Muscle layer of colon (tissue), 2 donors: Measurements from ENCODE around the gene ZDHHC8.

ENCODE experiments used
- H3K27ac ChIP-seq: one replicate; pipeline ENCODE4 v1.7.0; 2013; ENCODE audit warnings: low read depth, mild to moderate bottlenecking, low read length, moderate library complexity
- H3K27me3 ChIP-seq, 2 donors: one replicate each; pipeline ENCODE4 v1.7.0; 2013; ENCODE audit warnings: low read length in 2 of 2, mild to moderate bottlenecking in 2 of 2; ENCODE audit not compliant: insufficient read depth in 2 of 2, control insufficient read depth in 1 of 2
- H3K36me3 ChIP-seq: one replicate; pipeline ENCODE4 v1.7.0; 2013; ENCODE audit warnings: mild to moderate bottlenecking, low read length; ENCODE audit not compliant: insufficient read depth
- H3K4me1 ChIP-seq: one replicate; pipeline ENCODE4 v1.7.0; 2013; ENCODE audit warnings: mild to moderate bottlenecking, low read length; ENCODE audit not compliant: insufficient read depth
- H3K4me3 ChIP-seq, 2 donors: one replicate each; pipeline ENCODE4 v1.7.0; 2013; ENCODE audit warnings: low read length in 2 of 2, low read depth in 1 of 2, mild to moderate bottlenecking in 1 of 2, moderate library complexity in 1 of 2
- H3K9ac ChIP-seq: one replicate; pipeline ENCODE4 v1.7.0; 2013; ENCODE audit warnings: low read length
- H3K9me3 ChIP-seq: one replicate; pipeline ENCODE4 v1.7.0; 2013; ENCODE audit warnings: mild to moderate bottlenecking, low read length
- donor health status: abdominal sarcoma.
- donor health status: Adenocarcinoma of cecum.

Gene ZDHHC8

DNA sequence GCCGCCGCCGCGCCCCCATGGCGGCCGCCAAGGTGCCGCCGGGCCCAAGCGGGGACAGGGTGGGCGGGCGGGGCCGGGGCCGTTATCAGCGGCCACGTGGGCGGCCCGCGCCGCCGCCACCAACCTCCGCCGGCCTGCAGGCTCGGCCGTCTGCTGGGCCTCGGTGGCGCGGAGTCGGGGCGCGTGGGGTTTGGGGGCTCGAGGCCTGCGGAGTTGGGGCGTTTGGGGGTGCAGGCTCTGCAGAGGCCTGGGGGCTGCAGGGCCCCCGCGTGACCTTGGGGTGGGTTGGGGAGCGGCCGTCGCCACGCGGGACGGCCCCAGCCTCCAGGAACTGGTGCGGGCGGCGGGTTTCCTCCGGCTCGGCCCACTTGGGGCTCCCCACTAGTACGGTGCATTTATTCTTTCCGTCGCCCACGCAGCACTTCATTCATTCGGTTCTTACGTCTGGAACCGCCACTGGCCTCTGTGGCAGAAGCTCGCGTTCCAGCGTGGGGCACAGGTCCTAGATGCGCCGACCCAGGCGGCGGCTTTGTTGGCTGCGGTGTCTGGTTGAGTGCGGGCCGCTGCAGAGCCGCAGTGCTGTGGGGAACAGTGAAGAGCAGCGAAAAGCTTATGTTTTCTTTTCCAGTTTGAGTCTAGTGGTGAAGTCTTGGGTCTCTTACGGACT lies 13.8 kb upstream of the ZDHHC8 start:
- peaks cover 23% of the 10 kb centered on the region for H3K4me1 ChIP-seq
- H3K9ac ChIP-seq = peak overlapping the region; percentile 76
- H3K4me3 ChIP-seq = peak overlapping the region; percentile 73 to 78
- H3K36me3 ChIP-seq = peaks cover 49% of the 10 kb centered on the region
- H3K27me3 ChIP-seq = no peaks in the 10 kb centered on the region
- H3K27ac ChIP-seq = peak overlapping the region; percentile 90
- H3K9me3 ChIP-seq = no peaks in the 10 kb centered on the region

DNA sequence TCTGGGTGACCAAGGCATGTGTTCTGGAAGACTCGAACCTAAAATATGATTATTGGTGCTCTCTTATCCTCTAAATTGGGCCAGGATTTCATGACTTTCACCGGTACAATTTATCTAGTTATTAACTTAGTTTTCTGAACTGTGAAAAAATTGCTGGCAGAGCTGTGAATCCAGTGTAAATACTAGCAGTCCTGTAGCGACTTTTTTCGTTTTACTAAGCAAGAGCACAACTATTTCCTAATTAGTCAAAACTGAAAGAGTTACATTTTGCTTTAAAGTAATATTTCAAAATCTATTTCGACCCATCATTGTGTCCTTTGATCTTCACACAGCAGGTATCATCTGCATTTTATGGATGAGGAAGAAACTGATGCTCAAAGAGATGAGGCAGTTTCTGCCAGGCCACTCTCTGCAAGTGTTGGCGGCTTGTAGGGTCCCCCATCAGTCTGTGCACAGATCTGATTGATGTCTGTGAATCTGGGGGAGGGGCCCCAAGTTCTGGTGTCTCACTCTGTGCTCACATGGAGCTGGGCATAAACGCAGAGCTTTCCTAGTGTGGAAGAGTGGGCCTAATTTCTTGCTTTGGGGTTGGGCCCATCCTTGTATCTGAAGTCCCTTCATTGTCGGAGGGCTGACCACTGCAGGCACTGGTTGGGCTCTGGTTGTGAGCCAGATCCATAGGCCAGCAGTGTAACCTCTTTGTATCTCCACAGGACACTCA lies 13.1 kb upstream of the ZDHHC8 start:
- Histone ChIP-seq H3K27ac (peak overlapping the region; percentile 66), H3K9me3 (no peaks in the 10 kb centered on the region), H3K4me1 (peaks cover 23% of the 10 kb centered on the region), H3K36me3 (peaks cover 42% of the 10 kb centered on the region), H3K27me3 (no peaks in the 10 kb centered on the region), H3K9ac (peak overlapping the region; percentile 76), H3K4me3 (peak overlapping the region; percentile 73 to 78)

DNA sequence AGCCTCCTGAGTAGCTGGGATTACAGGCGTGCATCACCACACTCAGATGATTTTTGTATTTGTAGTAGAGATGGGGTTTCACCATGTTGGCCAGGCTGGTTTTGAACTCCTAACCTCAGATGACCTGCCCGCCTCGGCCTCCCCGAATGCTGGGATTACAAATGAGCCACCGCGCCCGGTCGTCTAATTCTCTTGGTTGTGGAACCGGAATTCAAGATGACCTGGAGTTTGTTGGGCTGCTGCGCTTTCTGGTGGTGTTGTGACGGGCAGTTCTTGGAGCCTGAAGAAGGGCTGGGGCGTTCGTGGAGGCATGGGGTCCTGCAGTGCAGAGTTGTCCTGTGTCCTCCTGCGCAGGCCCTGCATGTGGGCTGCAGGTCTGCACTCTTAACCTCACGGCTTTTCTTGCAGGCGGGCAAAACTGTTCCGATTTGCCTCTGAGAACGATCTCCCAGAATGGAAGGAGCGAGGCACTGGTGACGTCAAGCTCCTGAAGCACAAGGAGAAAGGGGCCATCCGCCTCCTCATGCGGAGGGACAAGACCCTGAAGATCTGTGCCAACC lies 9.7 kb upstream of the ZDHHC8 start:
- Histone ChIP-seq H3K27ac (no peak overlapping the region), H3K4me1 (peaks cover 10% of the 10 kb centered on the region), H3K9me3 (no peaks in the 10 kb centered on the region), H3K9ac (no peak overlapping the region), H3K4me3 (no peak overlapping the region), H3K36me3 (peaks cover 45% of the 10 kb centered on the region), H3K27me3 (no peaks in the 10 kb centered on the region)

DNA sequence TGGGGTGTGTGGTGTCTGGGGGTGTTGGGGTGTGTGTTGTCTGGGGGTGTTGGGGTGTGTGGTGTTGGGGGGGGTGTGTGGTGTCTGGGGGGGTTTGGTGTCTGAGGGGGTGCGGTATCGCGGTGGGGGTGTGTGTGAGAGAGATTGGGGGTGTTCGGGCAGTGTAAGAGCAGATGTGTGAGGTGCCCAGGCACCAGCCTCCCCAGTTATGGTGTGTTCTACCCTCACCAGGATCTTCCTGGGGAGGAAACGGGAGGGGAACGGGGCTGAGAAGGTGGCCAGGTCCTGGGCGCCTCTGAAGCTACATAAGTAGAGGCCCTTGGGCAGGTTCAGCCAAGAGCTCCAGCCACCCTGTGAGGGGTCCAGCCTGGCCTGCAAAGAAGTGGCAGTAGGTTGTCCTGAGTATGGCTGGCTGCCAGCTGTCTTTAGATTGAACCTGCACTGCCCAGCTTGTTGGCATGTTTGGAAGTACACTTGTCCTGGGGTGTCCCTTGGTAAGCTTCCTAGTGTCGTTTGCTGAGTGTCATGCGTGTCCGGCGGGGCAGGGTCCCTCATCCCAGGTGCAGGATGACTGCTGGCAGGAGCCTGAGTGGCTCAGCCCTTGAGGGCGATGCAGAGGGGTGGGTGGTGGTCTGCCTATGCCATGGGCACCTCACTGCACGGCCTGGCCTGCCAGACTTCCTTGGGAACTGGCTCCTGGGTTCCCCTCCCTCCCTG lies 8.1 kb upstream of the ZDHHC8 start:
- H3K4me3 ChIP-seq = no peak overlapping the region
- no peaks in the 10 kb centered on the region for H3K9me3 ChIP-seq
- H3K9ac ChIP-seq = no peak overlapping the region
- H3K4me1 ChIP-seq = peaks cover 4% of the 10 kb centered on the region
- H3K36me3 ChIP-seq = peaks cover 51% of the 10 kb centered on the region
- no peak overlapping the region for H3K27ac ChIP-seq
- no peaks in the 10 kb centered on the region for H3K27me3 ChIP-seq

DNA sequence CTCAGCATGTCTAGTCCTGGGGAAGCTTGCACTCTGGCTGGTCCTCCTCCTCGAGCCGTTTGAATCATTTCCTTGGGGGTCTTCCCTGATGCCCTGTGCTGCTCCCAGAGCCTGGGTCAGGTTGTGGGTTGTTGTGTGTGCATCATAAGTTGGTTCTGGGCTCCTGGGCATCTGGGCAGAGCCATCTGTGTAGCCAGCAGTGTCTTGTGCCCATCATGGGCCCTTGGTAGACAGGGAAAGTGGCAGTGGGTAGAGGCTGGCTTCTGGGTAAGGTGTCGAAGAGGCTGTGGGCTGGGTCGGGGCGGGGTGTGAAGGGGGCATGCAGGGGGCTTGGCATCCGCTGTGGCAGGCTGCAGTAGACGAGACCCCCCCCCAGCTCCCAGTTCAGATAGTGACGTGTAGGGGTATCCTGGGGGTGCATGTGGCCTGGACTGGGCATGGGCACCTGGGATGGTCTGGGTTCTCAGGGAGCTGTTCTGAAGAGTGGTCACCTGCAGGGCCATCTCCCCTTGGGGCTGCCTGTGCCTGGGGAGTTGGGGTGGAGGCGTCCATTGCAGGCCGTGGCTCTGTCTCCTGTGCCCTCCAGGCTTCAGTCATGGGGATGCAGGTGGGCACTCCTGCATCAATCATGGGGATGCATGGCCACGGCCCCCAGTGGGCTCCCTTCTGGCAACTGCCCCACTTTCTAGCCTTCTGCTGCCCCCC lies 7.4 kb upstream of the ZDHHC8 start:
- H3K4me1 ChIP-seq = no peaks in the 10 kb centered on the region
- H3K9me3 ChIP-seq = no peaks in the 10 kb centered on the region
- no peaks in the 10 kb centered on the region for H3K27me3 ChIP-seq
- no peak overlapping the region for H3K9ac ChIP-seq
- H3K4me3 ChIP-seq = no peak overlapping the region
- H3K36me3 ChIP-seq = peaks cover 47% of the 10 kb centered on the region
- H3K27ac ChIP-seq = no peak overlapping the region

DNA sequence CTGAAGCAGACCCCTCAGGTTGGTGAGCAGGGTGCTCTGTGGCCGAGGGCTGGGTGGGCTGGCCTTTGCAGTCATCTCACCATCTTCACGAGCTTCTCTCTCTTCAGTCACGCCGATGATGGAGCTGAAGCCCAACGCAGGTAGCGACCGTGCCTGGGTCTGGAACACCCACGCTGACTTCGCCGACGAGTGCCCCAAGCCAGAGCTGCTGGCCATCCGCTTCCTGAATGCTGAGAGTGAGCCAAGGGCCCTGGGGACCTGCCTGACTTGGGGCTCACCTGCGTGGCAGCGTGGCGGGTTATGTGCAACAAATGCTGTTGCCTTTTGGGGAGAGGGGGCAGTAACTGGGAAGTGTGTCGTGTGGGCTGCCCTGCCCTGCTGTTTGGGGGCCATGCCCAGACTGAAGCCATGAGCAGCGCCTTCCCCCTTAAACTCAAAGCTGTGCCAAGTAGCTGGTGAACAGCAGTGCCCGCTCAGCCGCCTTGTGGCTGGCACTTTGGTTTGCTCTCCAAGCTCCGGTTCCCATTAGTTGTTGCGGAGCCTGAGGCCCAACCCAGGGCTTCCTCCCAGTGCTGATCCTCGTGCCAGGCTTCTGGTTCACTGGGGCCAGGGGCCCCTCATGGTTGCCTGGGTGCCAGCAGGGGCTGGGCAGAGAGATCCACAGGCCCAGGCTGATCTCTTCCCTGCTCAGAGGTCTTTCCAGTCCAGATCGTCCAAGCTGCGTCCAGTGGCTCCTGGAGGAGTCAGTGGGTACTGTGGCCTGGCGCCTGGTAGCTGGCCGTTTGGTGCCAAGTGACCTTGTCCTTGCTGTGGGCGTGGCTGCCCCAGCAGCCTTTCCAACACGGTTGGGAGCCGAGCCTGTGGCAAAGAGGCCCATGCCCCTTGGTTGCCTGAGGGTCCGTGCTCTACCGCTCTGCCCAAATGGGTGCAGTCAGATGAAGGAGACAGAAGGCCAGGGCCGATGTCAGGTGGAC lies 6.1 kb upstream of the ZDHHC8 start:
- Histone ChIP-seq H3K9ac (no peak overlapping the region), H3K36me3 (peaks cover 35% of the 10 kb centered on the region), H3K27ac (no peak overlapping the region), H3K4me1 (no peaks in the 10 kb centered on the region), H3K9me3 (no peaks in the 10 kb centered on the region), H3K4me3 (no peak overlapping the region), H3K27me3 (no peaks in the 10 kb centered on the region)

DNA sequence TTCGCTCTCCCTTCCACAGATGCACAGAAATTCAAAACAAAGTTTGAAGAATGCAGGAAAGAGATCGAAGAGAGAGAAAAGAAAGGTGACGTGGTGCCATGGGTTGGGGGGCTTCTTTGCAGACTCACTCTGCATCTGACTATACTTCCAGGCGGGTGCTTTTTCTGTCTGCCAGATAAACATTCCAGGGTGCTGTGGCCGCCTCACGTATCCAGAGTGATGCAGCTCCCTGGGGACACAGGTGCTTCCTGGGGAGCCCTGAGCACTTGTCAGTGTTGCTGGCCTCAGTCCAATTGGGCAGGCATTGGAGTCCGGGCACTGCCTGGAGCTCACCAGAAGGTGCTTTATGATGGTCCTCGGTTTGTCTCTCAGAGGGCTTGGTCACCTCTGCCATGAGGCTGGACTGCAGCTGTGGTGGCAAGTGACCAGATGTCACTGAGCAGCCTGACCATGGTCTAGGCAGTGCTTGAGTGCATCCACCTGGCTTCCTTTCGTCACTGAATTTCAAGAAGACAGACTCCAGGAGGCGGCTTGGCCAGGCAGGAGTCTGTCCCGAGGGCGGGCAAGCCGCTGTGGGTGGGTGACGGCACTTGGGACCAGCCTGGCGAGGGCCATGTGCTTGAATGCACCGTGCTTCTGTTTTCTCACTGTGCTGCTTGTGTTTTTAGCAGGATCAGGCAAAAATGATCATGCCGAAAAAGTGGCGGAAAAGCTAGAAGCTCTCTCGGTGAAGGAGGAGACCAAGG lies 5.1 kb upstream of the ZDHHC8 start:
- H3K27me3 ChIP-seq = no peaks in the 10 kb centered on the region
- H3K9ac ChIP-seq = no peak overlapping the region
- H3K4me3 ChIP-seq = no peak overlapping the region
- H3K4me1 ChIP-seq = no peaks in the 10 kb centered on the region
- H3K27ac ChIP-seq = no peak overlapping the region
- no peaks in the 10 kb centered on the region for H3K9me3 ChIP-seq
- peaks cover 35% of the 10 kb centered on the region for H3K36me3 ChIP-seq

DNA sequence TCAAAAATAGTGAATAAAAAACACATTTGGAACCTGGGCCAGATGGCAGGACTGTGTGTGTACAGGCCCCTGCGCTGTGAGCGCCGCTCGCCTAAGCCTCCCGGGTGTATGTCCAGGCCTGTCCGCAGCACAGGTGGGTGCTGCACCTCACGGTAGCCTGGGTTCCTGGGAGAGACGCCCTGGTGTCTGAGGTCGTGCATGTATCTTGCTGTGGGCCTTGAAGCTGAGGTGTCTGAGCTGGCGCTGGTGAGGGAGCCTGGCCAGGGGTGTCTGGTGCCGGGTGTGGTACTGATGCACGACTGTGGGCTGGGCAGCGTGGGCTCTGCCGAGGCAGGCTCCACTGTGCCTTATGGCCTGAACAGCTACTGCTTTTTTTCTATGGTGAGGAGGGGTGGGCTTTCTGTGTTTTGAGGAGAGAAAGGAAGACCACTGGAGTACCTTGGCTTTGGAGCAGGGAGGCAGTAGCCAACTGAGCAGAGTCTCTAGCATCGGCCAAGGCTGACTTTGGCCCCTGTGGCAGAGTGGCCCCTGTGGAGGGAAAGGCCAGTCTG lies 4.2 kb upstream of the ZDHHC8 start:
- Histone ChIP-seq H3K27ac (no peak overlapping the region), H3K4me1 (peaks cover under 1% of the 10 kb centered on the region), H3K36me3 (peaks cover 35% of the 10 kb centered on the region), H3K27me3 (no peaks in the 10 kb centered on the region), H3K4me3 (no peak overlapping the region), H3K9ac (no peak overlapping the region), H3K9me3 (no peaks in the 10 kb centered on the region)

DNA sequence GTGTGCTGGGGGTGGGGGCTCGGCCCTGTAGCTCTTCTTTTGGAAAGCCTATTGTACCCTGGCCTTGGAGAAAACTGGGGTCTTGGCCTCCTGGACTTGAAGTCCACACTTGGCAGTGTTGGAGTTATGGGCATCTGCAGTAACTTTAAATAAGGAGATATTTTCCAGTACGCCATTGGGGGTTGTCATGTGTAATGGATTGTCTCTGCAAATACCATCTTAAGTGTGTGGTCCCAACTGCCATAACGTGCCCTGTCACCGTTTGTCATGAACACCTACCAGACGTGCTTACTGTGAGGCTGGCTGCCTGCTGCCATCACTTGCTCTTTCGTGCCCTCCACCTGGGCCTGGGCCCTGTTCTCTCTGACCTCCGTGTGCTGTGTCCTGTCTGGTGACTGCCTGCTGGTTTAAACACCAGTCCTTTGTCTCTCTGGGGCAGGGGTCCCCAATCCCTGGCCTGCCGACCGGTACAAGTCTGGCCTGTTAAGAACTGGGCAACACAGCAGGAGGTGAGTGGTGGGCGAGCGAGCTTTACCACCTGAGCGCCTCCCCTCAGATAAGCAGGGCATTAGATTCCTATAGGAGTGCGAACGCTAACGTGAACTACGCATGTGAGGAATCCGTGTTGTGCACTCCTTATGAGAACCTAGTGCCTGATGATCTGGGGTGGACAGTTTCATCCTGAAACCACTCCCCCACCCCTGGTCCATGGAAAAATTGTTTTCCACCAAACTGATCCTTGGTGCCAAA lies 3.6 kb upstream of the ZDHHC8 start:
- Histone ChIP-seq H3K9me3 (no peaks in the 10 kb centered on the region), H3K27ac (no peak overlapping the region), H3K27me3 (no peaks in the 10 kb centered on the region), H3K4me1 (peaks cover 7% of the 10 kb centered on the region), H3K4me3 (no peak overlapping the region), H3K36me3 (peaks cover 35% of the 10 kb centered on the region), H3K9ac (no peak overlapping the region)
